Subcutaneous preadipocyte (primary cell): ENCODE data around the gene RFC3. TPM values are rescaled to one million over a fixed set of nuclear protein-coding genes. Genes with fewer than 3 reads are reported as not detected.

Experiments
- small RNA-seq: library from RNA; depleted of rRNA; stranded (forward); fragments of <200 nt; gene quantifications from one replicate; pipeline ENCODE3, GENCODE V24; 2012
- total RNA-seq: library from RNA; depleted of rRNA; stranded (reverse); fragments of >200 nt; gene quantifications from 2 replicates; pipeline ENCODE4 v1.2.3, GENCODE V29; 2012

Gene RFC3, protein sequence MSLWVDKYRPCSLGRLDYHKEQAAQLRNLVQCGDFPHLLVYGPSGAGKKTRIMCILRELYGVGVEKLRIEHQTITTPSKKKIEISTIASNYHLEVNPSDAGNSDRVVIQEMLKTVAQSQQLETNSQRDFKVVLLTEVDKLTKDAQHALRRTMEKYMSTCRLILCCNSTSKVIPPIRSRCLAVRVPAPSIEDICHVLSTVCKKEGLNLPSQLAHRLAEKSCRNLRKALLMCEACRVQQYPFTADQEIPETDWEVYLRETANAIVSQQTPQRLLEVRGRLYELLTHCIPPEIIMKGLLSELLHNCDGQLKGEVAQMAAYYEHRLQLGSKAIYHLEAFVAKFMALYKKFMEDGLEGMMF
- 18.7 and 25.8 TPM in 2 replicates for total RNA-seq

DNA sequence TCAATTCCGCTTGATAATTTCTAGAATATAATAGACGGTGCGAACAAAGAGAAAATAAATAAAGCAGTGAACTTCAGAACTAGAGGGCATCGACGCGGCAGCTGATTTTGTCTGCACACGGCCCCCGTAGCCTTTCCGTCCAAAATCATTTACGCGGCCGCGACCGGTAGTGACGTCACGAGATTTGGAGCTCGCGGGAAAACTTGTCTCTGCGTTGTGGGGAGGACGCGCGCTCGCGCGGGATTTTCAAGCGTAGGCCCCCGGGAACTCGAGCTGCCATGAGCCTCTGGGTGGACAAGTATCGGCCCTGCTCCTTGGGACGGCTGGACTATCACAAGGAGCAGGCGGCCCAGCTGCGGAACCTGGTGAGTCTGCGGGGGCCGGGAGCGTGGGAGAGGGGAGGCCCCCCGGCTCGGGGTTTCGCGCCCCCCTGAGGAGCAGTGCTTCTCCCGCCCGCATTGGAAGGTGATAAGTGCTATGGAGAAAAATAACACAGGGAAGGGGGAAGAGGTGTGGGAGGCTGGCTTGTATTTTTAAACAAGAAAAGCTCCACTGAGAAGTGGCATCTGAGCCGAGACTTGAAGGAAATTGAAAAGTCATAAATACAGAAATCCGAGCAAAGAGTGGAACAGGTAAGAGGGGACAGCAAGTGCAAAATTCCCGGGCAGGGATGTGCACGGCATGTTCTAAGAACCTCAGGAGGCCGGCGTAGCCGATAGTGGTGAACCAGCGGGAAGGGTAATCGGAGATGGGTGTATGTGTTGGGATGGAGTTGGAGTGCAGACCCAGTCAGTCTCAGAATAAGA lies at the start of gene RFC3:
TSS of gene RFC3 (plus strand) at position 249 of the 806 bp plus-strand sequence. CDS start at position 279, 30 bp downstream.

Small RNAs within 50 kb of the gene (small RNA-seq; reads per million reads assigned to genes)
- not detected for gene RNU5A-4P
